DND-41 (cell line): Measurements from ENCODE around the gene CTNNA3.
"Not testable (repeated sequence)": the region's sequence is repeated elsewhere in the genome, so short reads cannot be mapped to it uniquely, and the experiment has no call there.

Experiments
- CTCF ChIP-seq: IDR thresholded peaks from 2 replicates; pipeline ENCODE4 v1.5.1; 2012; ENCODE audit warnings: borderline replicate concordance, low read length, moderate library complexity, mild to moderate bottlenecking; ENCODE audit not compliant: poor library complexity, severe bottlenecking; ENCODE audit errors: extremely low read depth
- EZH2 ChIP-seq: IDR thresholded peaks from 3 replicates; pipeline ENCODE4 v1.6.1; 2012; ENCODE audit warnings: borderline replicate concordance, low read depth, mild to moderate bottlenecking, moderate library complexity, low read length, inconsistent platforms; ENCODE audit not compliant: severe bottlenecking

DNA sequence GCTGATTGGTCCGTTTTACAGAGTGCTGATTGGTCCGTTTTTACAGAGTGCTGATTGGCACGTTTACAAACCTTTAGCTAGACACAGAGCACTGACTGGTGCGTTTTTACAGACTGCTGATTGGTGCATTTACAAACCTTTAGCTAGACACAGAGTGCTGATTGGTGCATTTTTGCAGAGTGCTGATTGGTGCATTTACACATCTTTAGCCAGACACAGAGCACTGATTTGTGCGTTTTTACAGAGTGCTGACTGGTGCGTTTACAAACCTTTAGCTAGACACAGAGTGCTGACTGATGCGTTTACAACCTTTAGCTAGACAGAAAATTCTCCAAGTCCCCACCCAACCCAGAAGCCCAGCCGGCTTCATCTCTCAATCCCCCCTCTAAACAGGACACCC, 11.9 kb downstream of the CTNNA3 start:
- TF ChIP-seq EZH2, CTCF: not testable (repeated sequence)
